ENCODE results near the gene GC. TPM values are rescaled to one million over a fixed set of nuclear protein-coding genes. Genes with fewer than 3 reads are reported as not detected.

Gene GC
- total and polyA plus RNA-seq, 9 of the 15 experiments (the other 6 are each of a cell fraction or from before 2014, with no cell fraction given), result 0.44 TPM; not detected in 8

DNA sequence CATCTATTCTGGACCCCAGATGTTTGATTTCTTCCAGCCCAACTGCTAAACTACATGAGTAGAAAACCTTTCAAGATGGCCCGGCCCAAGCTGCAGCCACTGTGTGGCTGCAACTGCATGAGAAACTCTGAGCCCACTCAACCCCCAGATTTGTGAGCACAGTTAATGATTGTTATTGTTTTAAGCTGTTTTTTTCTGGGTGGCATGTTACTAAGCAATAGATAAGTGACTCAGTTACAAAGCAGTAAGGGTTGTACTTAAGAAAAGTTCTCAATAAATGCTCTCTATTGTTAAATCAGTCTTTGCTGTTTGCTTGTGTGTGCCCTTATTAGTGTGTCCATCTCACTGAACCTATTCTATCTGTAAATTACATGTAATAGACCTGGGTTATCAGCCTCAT lies 51.8 kb downstream of the GC start (continued):
- TF ChIP-seq, protein P1, sequence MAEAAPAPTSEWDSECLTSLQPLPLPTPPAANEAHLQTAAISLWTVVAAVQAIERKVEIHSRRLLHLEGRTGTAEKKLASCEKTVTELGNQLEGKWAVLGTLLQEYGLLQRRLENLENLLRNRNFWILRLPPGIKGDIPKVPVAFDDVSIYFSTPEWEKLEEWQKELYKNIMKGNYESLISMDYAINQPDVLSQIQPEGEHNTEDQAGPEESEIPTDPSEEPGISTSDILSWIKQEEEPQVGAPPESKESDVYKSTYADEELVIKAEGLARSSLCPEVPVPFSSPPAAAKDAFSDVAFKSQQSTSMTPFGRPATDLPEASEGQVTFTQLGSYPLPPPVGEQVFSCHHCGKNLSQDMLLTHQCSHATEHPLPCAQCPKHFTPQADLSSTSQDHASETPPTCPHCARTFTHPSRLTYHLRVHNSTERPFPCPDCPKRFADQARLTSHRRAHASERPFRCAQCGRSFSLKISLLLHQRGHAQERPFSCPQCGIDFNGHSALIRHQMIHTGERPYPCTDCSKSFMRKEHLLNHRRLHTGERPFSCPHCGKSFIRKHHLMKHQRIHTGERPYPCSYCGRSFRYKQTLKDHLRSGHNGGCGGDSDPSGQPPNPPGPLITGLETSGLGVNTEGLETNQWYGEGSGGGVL (CRISPR knock-in tag; IDR thresholded peaks at IDR 0.05), result no peak
- TF ChIP-seq TGIF2 (CRISPR knock-in tag; IDR thresholded peaks at IDR 0.05) (no peak), ZNF57 (CRISPR knock-in tag; IDR thresholded peaks at IDR 0.05) (no peak), ZNF699 (CRISPR knock-in tag; IDR thresholded peaks at IDR 0.05; ENCODE audit: insufficient replicate concordance) (no peak), ZNF561 (CRISPR knock-in tag; conservative IDR thresholded peaks at IDR 0.05) (no peak), BRD4 (IDR thresholded peaks at IDR 0.05) (no peak), STAG1 (CRISPR knock-in tag; IDR thresholded peaks at IDR 0.05; ENCODE audit: borderline replicate concordance) (no peak)

DNA sequence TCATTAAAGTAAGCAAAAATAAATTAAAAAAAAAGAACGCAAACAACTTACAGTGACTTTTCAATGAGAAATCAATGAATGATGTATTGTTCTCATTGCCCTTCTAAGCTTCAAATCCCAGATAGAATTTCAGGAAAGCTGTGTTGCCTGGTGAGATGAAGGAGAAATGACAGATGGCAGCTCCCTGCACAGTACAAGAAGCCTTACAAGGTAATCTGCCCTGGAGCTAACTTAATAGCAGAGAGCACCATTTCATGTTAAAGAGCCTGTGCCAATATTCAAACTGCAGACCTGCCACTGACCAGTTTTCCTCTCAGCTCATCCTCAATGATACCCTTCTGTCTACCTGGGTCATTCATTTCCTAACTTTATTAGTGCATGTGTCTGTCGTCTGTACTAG lies 54.0 kb downstream of the GC start:
- 0% methylated on average over 2 of the region's 2 CpGs for WGBS (ENCODE audit: insufficient coverage, low coverage, missing lambda C conversion rate)
- Histone ChIP-seq H3K4me3 (no peak overlapping the region), H3K4me1 (replicated peaks in 1 of 2; ENCODE audit: control insufficient read depth in 2 of 2, insufficient read depth in 2 of 2, low read length in 2 of 2) (no peaks in the 10 kb centered on the region), H3K27me3 (ENCODE audit: control insufficient read depth in 2 of 2, insufficient read depth in 2 of 2, low read length in 2 of 2) (peaks cover 0 to 9% of the 10 kb centered on the region in 2 experiments; a peak in 2 of 5 replicates), H3K9me1 (ENCODE audit: control insufficient read depth, insufficient read depth, low read length) (no peaks in the 10 kb centered on the region), H3K27ac (ENCODE audit: extremely low read depth, low read depth, low read length) (no peak overlapping the region), H2AFZ (ENCODE audit: low read depth, low read length) (no peak overlapping the region), H4K20me1 (replicated peaks; ENCODE audit: control insufficient read depth, insufficient read depth, low read length) (no peaks in the 10 kb centered on the region), H3K9me3 (replicated peaks; ENCODE audit: control insufficient read depth, insufficient read depth, low read depth, low read length) (no peaks in the 10 kb centered on the region), H3K79me2 (ENCODE audit: control insufficient read depth, insufficient read depth, low read length) (no peaks in the 10 kb centered on the region), H3K4me2 (ENCODE audit: insufficient read depth, low read length) (no peak overlapping the region), H3K9ac (ENCODE audit: insufficient read depth in 1 of 2, low read depth in 2 of 2, low read length in 2 of 2) (no peak overlapping the region), H3K36me3 (ENCODE audit: control insufficient read depth, insufficient read depth, low read length) (no peaks in the 10 kb centered on the region)
- no TSS peak for BruUV-seq (replicated peaks)
- in situ Hi-C loops (cut with MboI), result loop anchor here (25.0 kb wide), 1 partner anchor 1282 kb away; no protein-coding TSS in a partner anchor
- intact Hi-C loops (cut with micrococcal nuclease), result loop anchor here (5.0 kb wide), 1 partner anchor 572 kb away; no protein-coding TSS in a partner anchor
- FAIRE-seq (no peak), DNase-seq (ENCODE audit: extremely low read depth in 1 of 4, low spot score in 3 of 4) (no peak), ATAC-seq (no peak)
- CTCF ChIA-PET (ENCODE audit: low intra/inter-chr PET ratio), result no interaction called here
- POLR2A ChIA-PET, result no interaction called here
- TF ChIP-seq MBD2 (IDR thresholded peaks at IDR 0.05; ENCODE audit: borderline replicate concordance, low read depth) (no peak), SPI1 (IDR thresholded peaks at IDR 0.05; ENCODE audit: borderline replicate concordance, low read depth, low read length) (no peak), ZKSCAN3 (CRISPR knock-in tag; IDR thresholded peaks at IDR 0.05) (no peak), YY1 (IDR thresholded peaks at IDR 0.05; ENCODE audit: borderline replicate concordance in 1 of 3, control insufficient read depth in 1 of 3, extremely low read depth in 1 of 3, insufficient read depth in 3 of 3, insufficient read length in 1 of 3, insufficient replicate concordance in 2 of 3, low read depth in 1 of 3, low read length in 2 of 3) (no peak), ZNF282 (CRISPR knock-in tag; IDR thresholded peaks at IDR 0.05) (no peak), GABPB1 (CRISPR knock-in tag; IDR thresholded peaks at IDR 0.05) (no peak), POLR2H (tag; IDR thresholded peaks at IDR 0.05; ENCODE audit: low read depth) (no peak), ZNF77 (CRISPR knock-in tag; IDR thresholded peaks at IDR 0.05) (no peak), FOXJ2 (tag; IDR thresholded peaks at IDR 0.05) (no peak), ARID1B (IDR thresholded peaks at IDR 0.05) (no peak), TEAD2 (tag; IDR thresholded peaks at IDR 0.05) (no peak)
- TF ChIP-seq, protein P2, sequence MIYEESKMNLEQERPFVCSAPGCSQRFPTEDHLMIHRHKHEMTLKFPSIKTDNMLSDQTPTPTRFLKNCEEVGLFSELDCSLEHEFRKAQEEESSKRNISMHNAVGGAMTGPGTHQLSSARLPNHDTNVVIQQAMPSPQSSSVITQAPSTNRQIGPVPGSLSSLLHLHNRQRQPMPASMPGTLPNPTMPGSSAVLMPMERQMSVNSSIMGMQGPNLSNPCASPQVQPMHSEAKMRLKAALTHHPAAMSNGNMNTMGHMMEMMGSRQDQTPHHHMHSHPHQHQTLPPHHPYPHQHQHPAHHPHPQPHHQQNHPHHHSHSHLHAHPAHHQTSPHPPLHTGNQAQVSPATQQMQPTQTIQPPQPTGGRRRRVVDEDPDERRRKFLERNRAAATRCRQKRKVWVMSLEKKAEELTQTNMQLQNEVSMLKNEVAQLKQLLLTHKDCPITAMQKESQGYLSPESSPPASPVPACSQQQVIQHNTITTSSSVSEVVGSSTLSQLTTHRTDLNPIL (CRISPR knock-in tag; IDR thresholded peaks at IDR 0.05), result no peak
- TF ChIP-seq, protein P3, sequence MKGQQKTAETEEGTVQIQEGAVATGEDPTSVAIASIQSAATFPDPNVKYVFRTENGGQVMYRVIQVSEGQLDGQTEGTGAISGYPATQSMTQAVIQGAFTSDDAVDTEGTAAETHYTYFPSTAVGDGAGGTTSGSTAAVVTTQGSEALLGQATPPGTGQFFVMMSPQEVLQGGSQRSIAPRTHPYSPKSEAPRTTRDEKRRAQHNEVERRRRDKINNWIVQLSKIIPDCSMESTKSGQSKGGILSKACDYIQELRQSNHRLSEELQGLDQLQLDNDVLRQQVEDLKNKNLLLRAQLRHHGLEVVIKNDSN (CRISPR knock-in tag; IDR thresholded peaks at IDR 0.05), result no peak

Measured in K562 (cell line).